Panc1 (cell line): ENCODE data around the gene STK39. TPM values are rescaled to one million over a fixed set of nuclear protein-coding genes. Genes with fewer than 3 reads are reported as not detected.

Experiments
- ATAC-seq: fragments of 200-7000 bp; cut with Tn5 transposase; 2 replicates; pipeline ENCODE4 v1.9.1; 2020; ENCODE audit warnings: mild to moderate bottlenecking, moderate library complexity
- BruUV-seq: library from RNA; stranded (reverse); fragments of 400-500 nt; replicated peaks from 2 replicates; lab custom pipeline; 2021; lab: Mats Ljungman, UMichigan
- CTCF ChIA-PET: fragments of 300-600 bp; sonication (Branson Sonifier 250); formaldehyde crosslinking; loops from one replicate; lab custom pipeline; 2022; ENCODE audit warnings: antibody characterized with exemption; lab: Charles Lee
- POLR2A ChIA-PET: fragments of 300-600 bp; sonication (Branson Sonifier 250); formaldehyde crosslinking; loops from one replicate; lab custom pipeline; 2022; ENCODE audit warnings: antibody characterized with exemption; lab: Charles Lee
- DNase-seq: peaks from one replicate; pipeline ENCODE4 v3.0.0-alpha.2; 2010; ENCODE audit warnings: low read depth, low spot score
- H3K27ac ChIP-seq: 2 replicates; pipeline ENCODE4 v1.5.1; 2011; ENCODE audit warnings: mild to moderate bottlenecking, low read length, inconsistent platforms
- H3K27me3 ChIP-seq: fragments of 200-500 bp; sonication (Bioruptor generic); 2 replicates; pipeline ENCODE4 v1.6.0; 2014; ENCODE audit warnings: low read length, inconsistent platforms; ENCODE audit not compliant: control insufficient read depth, insufficient read depth
- H3K36me3 ChIP-seq: fragments of 200-500 bp; sonication (Bioruptor generic); 2 replicates; pipeline ENCODE4 v1.5.1; 2014; ENCODE audit warnings: inconsistent platforms, mild to moderate bottlenecking, low read length, moderate library complexity; ENCODE audit not compliant: control insufficient read depth, insufficient read depth
- H3K4me1 ChIP-seq: 2 replicates; pipeline ENCODE4 v1.5.1; 2011; ENCODE audit warnings: inconsistent platforms, mild to moderate bottlenecking, low read length, moderate library complexity; ENCODE audit not compliant: control insufficient read depth, insufficient read depth
- H3K4me3 ChIP-seq, 2 experiments: 2 replicates each; pipeline ENCODE4 v1.5.1; 2011 to 2012; ENCODE audit warnings: low read depth in 2 of 2, low read length in 2 of 2, mild to moderate bottlenecking in 2 of 2, inconsistent platforms in 1 of 2, moderate library complexity in 1 of 2
- H3K9me3 ChIP-seq: fragments of 200-500 bp; sonication (Bioruptor generic); 2 replicates; pipeline ENCODE4 v1.5.1; 2014; ENCODE audit warnings: low read depth, mild to moderate bottlenecking, inconsistent platforms, low read length, moderate library complexity; ENCODE audit not compliant: control insufficient read depth, insufficient read depth
- POLR2AphosphoS5 ChIP-seq: IDR thresholded peaks from 2 replicates; pipeline ENCODE4 v1.6.1; 2012; ENCODE audit warnings: mild to moderate bottlenecking, low read depth, low read length, moderate library complexity
- SIN3A ChIP-seq: IDR thresholded peaks from 2 replicates; pipeline ENCODE4 v1.6.1; 2012; ENCODE audit warnings: low read depth, mild to moderate bottlenecking, low read length, moderate library complexity, borderline replicate concordance; ENCODE audit not compliant: insufficient read depth
- TCF7L2 ChIP-seq: IDR thresholded peaks from 2 replicates; pipeline ENCODE4 v1.6.1; 2011; ENCODE audit warnings: mild to moderate bottlenecking, low read depth, low read length, inconsistent platforms
- in situ Hi-C: cut with HindIII; loops from 2 replicates; pipeline ENCODE4 v1.10.0; 2016; ENCODE audit warnings: low sequenced_read_pairs, low pct_unique_long_range_greater_than_20kb
- intact Hi-C: fragments of 100-400 bp; cut with micrococcal nuclease; formaldehyde crosslinking; loops from one replicate; pipeline ENCODE4 v1.10.0; 2022; ENCODE audit not compliant: unreplicated experiment
- total RNA-seq: library from RNA; stranded (reverse); gene quantifications from one replicate; pipeline ENCODE4 v1.2.1, GENCODE V29; 2021; ENCODE audit not compliant: unreplicated experiment
- TF ChIP-seq, protein P1 (sequence below), 2 experiments: IDR thresholded peaks; 2 replicates each; pipeline ENCODE4 v1.6.1; 2011 to 2012; ENCODE audit warnings: low read depth in 2 of 2, control low read depth in 1 of 2, low read length in 1 of 2, mild to moderate bottlenecking in 1 of 2, moderate library complexity in 1 of 2; ENCODE audit not compliant: insufficient read depth in 1 of 2
- TF ChIP-seq, protein P2 (sequence below): fragments of 450-650 bp; IDR thresholded peaks from 2 replicates; pipeline ENCODE4 v1.5.1; 2017; ENCODE audit warnings: mild to moderate bottlenecking

STK39 gene
- total RNA-seq, 1 experiment from 2014 or later, result 14.0 TPM

DNA sequence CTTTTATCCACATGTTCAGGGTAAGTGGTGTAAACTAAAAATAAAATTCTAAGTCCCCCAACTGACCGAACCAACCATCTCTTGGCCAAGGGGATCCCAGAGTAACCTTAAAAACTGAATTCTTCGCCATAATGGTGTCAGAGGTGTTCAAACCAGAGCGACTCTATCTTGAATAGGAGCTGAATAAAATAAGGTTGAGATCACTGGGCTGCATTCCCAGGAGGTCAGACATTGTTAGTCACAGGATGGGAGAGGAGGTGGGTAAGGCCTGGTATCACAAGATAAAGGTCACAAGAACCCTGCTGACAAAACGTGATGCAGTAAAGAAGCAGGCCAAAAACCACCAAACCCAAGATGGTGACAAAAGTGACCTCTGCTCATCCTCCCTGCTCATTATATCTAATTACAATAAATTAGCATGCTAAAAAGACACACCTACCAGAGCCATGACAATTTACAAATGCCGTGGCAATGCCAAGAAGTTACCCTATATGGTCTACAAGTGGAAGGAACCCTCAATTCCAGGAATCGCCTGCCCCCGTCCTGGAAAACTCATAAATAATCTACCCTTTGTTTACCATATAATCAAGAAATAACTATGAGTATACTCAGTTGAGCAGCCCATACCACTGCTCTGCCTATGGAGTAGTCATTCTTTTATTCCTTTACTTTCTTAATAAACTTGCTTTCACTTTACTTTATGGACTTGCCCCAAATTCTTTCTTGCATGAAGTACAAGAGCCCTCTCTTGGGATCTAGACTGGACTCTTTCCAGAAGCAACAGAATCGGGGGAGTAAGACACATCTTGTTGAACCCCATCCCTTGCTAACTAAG lies 302.4 kb downstream of the STK39 start:
- POLR2A ChIA-PET, result no interaction called here
- intact Hi-C loops (no loop called here), in situ Hi-C loops (no loop called here)
- no peak for DNase-seq
- H3K9me3 ChIP-seq, result no peaks in the 10 kb centered on the region
- H3K27me3 ChIP-seq, result peaks cover 2% of the 10 kb centered on the region; the same call in 1 of the 2 replicates
- H3K4me3 ChIP-seq, result no peak overlapping the region
- TF ChIP-seq TCF7L2 (no peak), SIN3A (no peak), POLR2AphosphoS5 (no peak)
- TF ChIP-seq, protein P1, sequence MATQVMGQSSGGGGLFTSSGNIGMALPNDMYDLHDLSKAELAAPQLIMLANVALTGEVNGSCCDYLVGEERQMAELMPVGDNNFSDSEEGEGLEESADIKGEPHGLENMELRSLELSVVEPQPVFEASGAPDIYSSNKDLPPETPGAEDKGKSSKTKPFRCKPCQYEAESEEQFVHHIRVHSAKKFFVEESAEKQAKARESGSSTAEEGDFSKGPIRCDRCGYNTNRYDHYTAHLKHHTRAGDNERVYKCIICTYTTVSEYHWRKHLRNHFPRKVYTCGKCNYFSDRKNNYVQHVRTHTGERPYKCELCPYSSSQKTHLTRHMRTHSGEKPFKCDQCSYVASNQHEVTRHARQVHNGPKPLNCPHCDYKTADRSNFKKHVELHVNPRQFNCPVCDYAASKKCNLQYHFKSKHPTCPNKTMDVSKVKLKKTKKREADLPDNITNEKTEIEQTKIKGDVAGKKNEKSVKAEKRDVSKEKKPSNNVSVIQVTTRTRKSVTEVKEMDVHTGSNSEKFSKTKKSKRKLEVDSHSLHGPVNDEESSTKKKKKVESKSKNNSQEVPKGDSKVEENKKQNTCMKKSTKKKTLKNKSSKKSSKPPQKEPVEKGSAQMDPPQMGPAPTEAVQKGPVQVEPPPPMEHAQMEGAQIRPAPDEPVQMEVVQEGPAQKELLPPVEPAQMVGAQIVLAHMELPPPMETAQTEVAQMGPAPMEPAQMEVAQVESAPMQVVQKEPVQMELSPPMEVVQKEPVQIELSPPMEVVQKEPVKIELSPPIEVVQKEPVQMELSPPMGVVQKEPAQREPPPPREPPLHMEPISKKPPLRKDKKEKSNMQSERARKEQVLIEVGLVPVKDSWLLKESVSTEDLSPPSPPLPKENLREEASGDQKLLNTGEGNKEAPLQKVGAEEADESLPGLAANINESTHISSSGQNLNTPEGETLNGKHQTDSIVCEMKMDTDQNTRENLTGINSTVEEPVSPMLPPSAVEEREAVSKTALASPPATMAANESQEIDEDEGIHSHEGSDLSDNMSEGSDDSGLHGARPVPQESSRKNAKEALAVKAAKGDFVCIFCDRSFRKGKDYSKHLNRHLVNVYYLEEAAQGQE (IDR thresholded peaks at IDR 0.05; ENCODE audit: insufficient read depth in 1 of 2, low read depth in 2 of 2, low read length in 1 of 2), result no peak
- TF ChIP-seq, protein P2, sequence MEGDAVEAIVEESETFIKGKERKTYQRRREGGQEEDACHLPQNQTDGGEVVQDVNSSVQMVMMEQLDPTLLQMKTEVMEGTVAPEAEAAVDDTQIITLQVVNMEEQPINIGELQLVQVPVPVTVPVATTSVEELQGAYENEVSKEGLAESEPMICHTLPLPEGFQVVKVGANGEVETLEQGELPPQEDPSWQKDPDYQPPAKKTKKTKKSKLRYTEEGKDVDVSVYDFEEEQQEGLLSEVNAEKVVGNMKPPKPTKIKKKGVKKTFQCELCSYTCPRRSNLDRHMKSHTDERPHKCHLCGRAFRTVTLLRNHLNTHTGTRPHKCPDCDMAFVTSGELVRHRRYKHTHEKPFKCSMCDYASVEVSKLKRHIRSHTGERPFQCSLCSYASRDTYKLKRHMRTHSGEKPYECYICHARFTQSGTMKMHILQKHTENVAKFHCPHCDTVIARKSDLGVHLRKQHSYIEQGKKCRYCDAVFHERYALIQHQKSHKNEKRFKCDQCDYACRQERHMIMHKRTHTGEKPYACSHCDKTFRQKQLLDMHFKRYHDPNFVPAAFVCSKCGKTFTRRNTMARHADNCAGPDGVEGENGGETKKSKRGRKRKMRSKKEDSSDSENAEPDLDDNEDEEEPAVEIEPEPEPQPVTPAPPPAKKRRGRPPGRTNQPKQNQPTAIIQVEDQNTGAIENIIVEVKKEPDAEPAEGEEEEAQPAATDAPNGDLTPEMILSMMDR, result no peak
- H3K27ac ChIP-seq, result no peak overlapping the region
- no peak for ATAC-seq
- H3K36me3 ChIP-seq, result no peaks in the 10 kb centered on the region
- H3K4me1 ChIP-seq, result no peaks in the 10 kb centered on the region
- BruUV-seq, result no TSS peak
- CTCF ChIA-PET, result no interaction called here

DNA sequence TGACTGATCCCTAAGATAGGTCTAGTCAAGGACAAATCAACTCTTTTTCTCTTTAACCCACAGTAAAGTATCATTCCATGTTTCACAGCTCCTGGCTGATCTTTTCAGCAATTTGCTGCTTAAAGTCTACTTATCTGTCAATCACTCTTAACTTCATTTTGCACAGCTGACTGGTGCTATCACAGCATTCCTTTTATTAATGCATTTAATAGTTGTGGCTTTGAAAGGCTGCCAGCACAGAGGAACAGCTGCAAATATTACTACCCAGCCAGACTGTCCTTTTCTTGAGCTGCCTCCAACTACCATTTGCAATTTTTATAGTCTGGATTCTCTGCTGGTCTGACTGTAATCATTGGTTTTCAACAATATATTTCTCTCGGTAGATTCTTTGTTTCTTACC lies 303.5 kb downstream of the STK39 start:
- no peak overlapping the region for H3K4me3 ChIP-seq
- CTCF ChIA-PET, result no interaction called here
- H3K27me3 ChIP-seq, result peaks cover 7% of the 10 kb centered on the region; the same call in 1 of the 2 replicates
- no peaks in the 10 kb centered on the region for H3K36me3 ChIP-seq
- BruUV-seq, result no TSS peak
- POLR2A ChIA-PET, result no interaction called here
- ATAC-seq (no peak), DNase-seq (no peak)
- no peaks in the 10 kb centered on the region for H3K9me3 ChIP-seq
- in situ Hi-C loops (no loop called here), intact Hi-C loops (no loop called here)
- no peaks in the 10 kb centered on the region for H3K4me1 ChIP-seq
- TF ChIP-seq POLR2AphosphoS5 (no peak), SIN3A (no peak), TCF7L2 (no peak)
- TF ChIP-seq, protein P2, result no peak
- TF ChIP-seq, protein P1 (IDR thresholded peaks at IDR 0.05; ENCODE audit: insufficient read depth in 1 of 2, low read depth in 2 of 2, low read length in 1 of 2), result no peak
- no peak overlapping the region for H3K27ac ChIP-seq
